Liver (tissue), 3 donors: Measurements from ENCODE around the gene SMG6.

Source experiments
- CTCF ChIP-seq: fragments of 150-350 bp; IDR thresholded peaks from 2 replicates; pipeline ENCODE4 v1.5.1; 2017; ENCODE audit warnings: improper control_type of control experiment, low read depth, low read length; ENCODE audit not compliant: missing input control
- HNF4A ChIP-seq, 2 donors: conservative IDR thresholded peaks; 2 replicates each; pipeline ENCODE4 v1.6.1; 2016; ENCODE audit warnings: antibody characterized with exemption in 2 of 2, mild to moderate bottlenecking in 2 of 2
- RAD21 ChIP-seq, 2 donors: IDR thresholded peaks; 2 replicates each; pipeline ENCODE4 v1.6.1; 2016; ENCODE audit warnings: antibody characterized with exemption in 2 of 2, mild to moderate bottlenecking in 2 of 2
- donor health status: healthy.
- donor health status: healthy.

GRCh38 chr17:2172077-2172851, 131.3 kb downstream of the SMG6 start:
- TF ChIP-seq CTCF = no peak
- TF ChIP-seq HNF4A (conservative IDR thresholded peaks at IDR 0.05) = peak; percentile 24 to 34
- TF ChIP-seq RAD21 (IDR thresholded peaks at IDR 0.05) = peak; percentile 51 to 58
